PC-3 (cell line): ENCODE data around the gene RGL4. TPM values are rescaled to one million over a fixed set of nuclear protein-coding genes. Genes with fewer than 3 reads are reported as not detected.
"Not testable (repeated sequence)": the region's sequence is repeated elsewhere in the genome, so short reads cannot be mapped to it uniquely, and the experiment has no call there.

Experiments
- ATAC-seq: fragments of 200-7000 bp; cut with Tn5 transposase; 2 replicates; pipeline ENCODE4 v1.9.1; 2020; ENCODE audit warnings: mild to moderate bottlenecking, moderate library complexity
- BruUV-seq: library from RNA; stranded (reverse); fragments of 400-500 nt; replicated peaks from 2 replicates; lab custom pipeline; 2021; lab: Mats Ljungman, UMichigan
- CTCF ChIA-PET: fragments of 300-600 bp; sonication (Branson Sonifier 250); formaldehyde crosslinking; loops from one replicate; lab custom pipeline; 2022; ENCODE audit warnings: antibody characterized with exemption; lab: Charles Lee
- POLR2A ChIA-PET: fragments of 300-600 bp; sonication (Branson Sonifier 250); formaldehyde crosslinking; loops from one replicate; lab custom pipeline; 2022; ENCODE audit warnings: antibody characterized with exemption; ENCODE audit not compliant: unreplicated experiment; lab: Charles Lee
- DNase-seq: peaks from one replicate; pipeline ENCODE4 v3.0.0-alpha.2; 2015
- H2AFZ ChIP-seq: fragments of 300-600 bp; sonication (generic); 2 replicates; pipeline ENCODE4 v1.6.0; 2016; ENCODE audit warnings: antibody characterized with exemption, low read length
- H3F3A ChIP-seq: fragments of 300-600 bp; sonication (generic); one replicate; pipeline ENCODE4 v1.6.0; 2017; ENCODE audit warnings: antibody characterized with exemption, low read length, control low read depth, mild to moderate bottlenecking; ENCODE audit not compliant: unreplicated experiment
- H3K27ac ChIP-seq: fragments of 300-600 bp; sonication (generic); 2 replicates; pipeline ENCODE4 v1.5.1; 2016; ENCODE audit warnings: mild to moderate bottlenecking, low read length
- H3K27me3 ChIP-seq: fragments of 300-600 bp; sonication (generic); 2 replicates; pipeline ENCODE4 v1.6.1; 2016; ENCODE audit warnings: low read length, mixed read lengths
- H3K36me3 ChIP-seq: fragments of 300-600 bp; sonication (generic); 2 replicates; pipeline ENCODE4 v1.6.1; 2016; ENCODE audit warnings: low read depth, mixed run types, low read length, mixed read lengths
- H3K4me1 ChIP-seq: fragments of 300-600 bp; sonication (generic); 2 replicates; pipeline ENCODE4 v1.5.1; 2016; ENCODE audit warnings: low read length; ENCODE audit not compliant: insufficient read depth
- H3K4me2 ChIP-seq: fragments of 300-600 bp; sonication (generic); 2 replicates; pipeline ENCODE4 v1.6.0; 2016; ENCODE audit warnings: low read length
- H3K4me3 ChIP-seq: fragments of 300-600 bp; sonication (generic); 2 replicates; pipeline ENCODE4 v1.5.1; 2016; ENCODE audit warnings: mild to moderate bottlenecking, low read length, mixed read lengths
- H3K79me2 ChIP-seq: fragments of 300-600 bp; sonication (generic); 2 replicates; pipeline ENCODE4 v1.6.1; 2017; ENCODE audit warnings: low read length, mixed read lengths
- H3K9ac ChIP-seq: fragments of 300-600 bp; sonication (generic); 2 replicates; pipeline ENCODE4 v1.6.0; 2016; ENCODE audit warnings: mild to moderate bottlenecking, low read length
- H3K9me2 ChIP-seq: fragments of 300-600 bp; sonication (generic); replicated peaks from 2 replicates; pipeline ENCODE4 v1.6.1; 2016; ENCODE audit warnings: mixed run types, low read length, mixed read lengths
- H3K9me3 ChIP-seq: fragments of 300-600 bp; sonication (generic); 2 replicates; pipeline ENCODE4 v1.6.1; 2016; ENCODE audit warnings: low read length, mixed read lengths
- H4K20me1 ChIP-seq: fragments of 300-600 bp; sonication (generic); 2 replicates; pipeline ENCODE4 v1.6.1; 2016; ENCODE audit warnings: low read length, mixed read lengths
- CTCF ChIP-seq: fragments of 300-600 bp; sonication (generic); conservative IDR thresholded peaks from 2 replicates; pipeline ENCODE4 v1.5.1; 2017; ENCODE audit warnings: antibody characterized with exemption, low read depth, mild to moderate bottlenecking, low read length
- EZH2 ChIP-seq: fragments of 300-600 bp; sonication (generic); IDR thresholded peaks from one replicate; pipeline ENCODE4 v1.6.1; 2017; ENCODE audit warnings: antibody characterized with exemption, mild to moderate bottlenecking, low read length; ENCODE audit not compliant: unreplicated experiment
- EZH2phosphoT487 ChIP-seq: fragments of 300-600 bp; sonication (generic); IDR thresholded peaks from 2 replicates; pipeline ENCODE4 v1.6.1; 2018; ENCODE audit warnings: mild to moderate bottlenecking, antibody characterized with exemption, low read length, borderline replicate concordance
- intact Hi-C: fragments of 100-400 bp; cut with micrococcal nuclease; formaldehyde crosslinking; loops from 2 replicates; pipeline ENCODE4 v1.9.0; 2023
- total RNA-seq: library from RNA; depleted of rRNA; stranded (reverse); fragments of >200 nt; gene quantifications from 2 replicates; pipeline ENCODE4 v1.2.3, GENCODE V29; 2014

The RGL4 gene
- total RNA-seq, 1 experiment from 2014 or later, result not detected

GRCh38 chr22:23720855-23721254, 30.0 kb downstream of the RGL4 start:
- no TSS peak for BruUV-seq
- Histone ChIP-seq H3K4me3 (no peak overlapping the region), H3K4me1 (no peaks in the 10 kb centered on the region; the same call in 1 of the 2 replicates), H3K4me2 (no peak overlapping the region), H3K9ac (no peak overlapping the region), H3F3A (no peaks in the 10 kb centered on the region), H3K9me2 (no peaks in the 10 kb centered on the region), H3K36me3 (no peaks in the 10 kb centered on the region), H4K20me1 (no peaks in the 10 kb centered on the region), H3K79me2 (peaks cover 13% of the 10 kb centered on the region), H3K27me3 (no peaks in the 10 kb centered on the region), H3K27ac (no peak overlapping the region), H2AFZ (no peak overlapping the region), H3K9me3 (no peaks in the 10 kb centered on the region)
- no peak for DNase-seq
- no peak for ATAC-seq
- ChIA-PET CTCF (interaction anchor here (0.7 kb wide), 1 partner anchor 1211 kb away, joined by 3 read pairs; no protein-coding TSS in a partner anchor), POLR2A (no interaction called here)
- TF ChIP-seq CTCF (no peak), EZH2 (no peak), EZH2phosphoT487 (no peak)
- intact Hi-C loops, result no loop called here

- no peak overlapping the region for H3K4me3 ChIP-seq
- ChIA-PET POLR2A (no interaction called here), CTCF (no interaction called here)
- H3F3A ChIP-seq, result no peaks in the 10 kb centered on the region
- H4K20me1 ChIP-seq, result no peaks in the 10 kb centered on the region
- TF ChIP-seq EZH2 (no peak), EZH2phosphoT487 (no peak), CTCF (no peak)
- H3K9ac ChIP-seq, result no peak overlapping the region
- H3K27me3 ChIP-seq, result no peaks in the 10 kb centered on the region
- no peaks in the 10 kb centered on the region; the same call in 1 of the 2 replicates for H3K79me2 ChIP-seq
- intact Hi-C loops, result no loop called here
- no peak for ATAC-seq
- no peaks in the 10 kb centered on the region for H3K4me1 ChIP-seq
- H3K9me2 ChIP-seq, result no peaks in the 10 kb centered on the region
- H3K4me2 ChIP-seq, result no peak overlapping the region
- H3K36me3 ChIP-seq, result no peaks in the 10 kb centered on the region
- BruUV-seq, result no TSS peak
- H2AFZ ChIP-seq, result no peak overlapping the region
- H3K27ac ChIP-seq, result no peak overlapping the region
- H3K9me3 ChIP-seq, result no peaks in the 10 kb centered on the region
- no peak for DNase-seq
These were observed 31.3 kb downstream of the RGL4 start for GRCh38 chr22:23722160-23722559.

- Histone ChIP-seq H3K36me3 (no peaks in the 10 kb centered on the region), H2AFZ (no peak overlapping the region), H3K4me3 (no peak overlapping the region), H3K9me2 (no peaks in the 10 kb centered on the region), H3K4me2 (no peak overlapping the region), H3F3A (no peaks in the 10 kb centered on the region), H3K9ac (no peak overlapping the region), H4K20me1 (no peaks in the 10 kb centered on the region), H3K4me1 (no peaks in the 10 kb centered on the region), H3K79me2 (no peaks in the 10 kb centered on the region), H3K27ac (no peak overlapping the region), H3K27me3 (no peaks in the 10 kb centered on the region), H3K9me3 (no peaks in the 10 kb centered on the region)
- BruUV-seq, result no TSS peak
- ChIA-PET CTCF (no interaction called here), POLR2A (no interaction called here)
- ATAC-seq (no peak), DNase-seq (no peak)
- intact Hi-C loops, result no loop called here
- no peak for TF ChIP-seq EZH2phosphoT487
- no peak for TF ChIP-seq EZH2
These were observed 31.9 kb downstream of the RGL4 start for GRCh38 chr22:23722724-23723123.

GRCh38 chr22:23728108-23728507, 37.3 kb downstream of the RGL4 start:
- DNase-seq, BruUV-seq, ATAC-seq, H3K4me3 ChIP-seq, H3F3A ChIP-seq, H3K27ac ChIP-seq, H3K9me2 ChIP-seq, H3K4me1 ChIP-seq, CTCF ChIA-PET, H3K36me3 ChIP-seq, H2AFZ ChIP-seq, H3K4me2 ChIP-seq, H3K79me2 ChIP-seq, H3K9me3 ChIP-seq, intact Hi-C loops, POLR2A ChIA-PET, H3K27me3 ChIP-seq, H3K9ac ChIP-seq, H4K20me1 ChIP-seq: not testable (repeated sequence)
